Hepatocyte (in vitro differentiated cells): ENCODE results near the gene ROS1. TPM values are rescaled to one million over a fixed set of nuclear protein-coding genes. Genes with fewer than 3 reads are reported as not detected.
A peak's percentile ranks its signal among the peaks of the same experiment; 100 is the strongest.

Experiments used
- DNase-seq: peaks from one replicate; pipeline ENCODE4 v3.0.0-alpha.2; 2016; ENCODE audit warnings: low spot score
- H2AFZ ChIP-seq: fragments of 200-600 bp; sonication (generic); 2 replicates; pipeline ENCODE4 v1.6.0; 2016; ENCODE audit warnings: antibody characterized with exemption, mild to moderate bottlenecking
- H3K27ac ChIP-seq: fragments of 200-600 bp; sonication (generic); 2 replicates; pipeline ENCODE4 v1.5.1; 2016; ENCODE audit warnings: mild to moderate bottlenecking
- H3K27me3 ChIP-seq: fragments of 200-600 bp; sonication (generic); 2 replicates; pipeline ENCODE4 v1.6.1; 2016
- H3K36me3 ChIP-seq: fragments of 200-600 bp; sonication (generic); replicated peaks from 2 replicates; pipeline ENCODE4 v1.5.1; 2016; ENCODE audit warnings: low read depth; ENCODE audit not compliant: insufficient read depth
- H3K4me1 ChIP-seq: fragments of 200-600 bp; sonication (generic); 2 replicates; pipeline ENCODE4 v1.5.1; 2016; ENCODE audit warnings: mild to moderate bottlenecking, moderate library complexity; ENCODE audit not compliant: insufficient read depth
- H3K4me2 ChIP-seq: fragments of 200-600 bp; sonication (generic); 2 replicates; pipeline ENCODE4 v1.6.0; 2016
- H3K4me3 ChIP-seq: fragments of 200-600 bp; sonication (generic); 2 replicates; pipeline ENCODE4 v1.5.1; 2016; ENCODE audit warnings: mild to moderate bottlenecking
- H3K79me2 ChIP-seq: fragments of 200-600 bp; sonication (generic); 2 replicates; pipeline ENCODE4 v1.6.0; 2017; ENCODE audit warnings: mild to moderate bottlenecking
- H3K9me2 ChIP-seq: fragments of 200-600 bp; sonication (generic); replicated peaks from 2 replicates; pipeline ENCODE4 v1.6.0; 2017; ENCODE audit warnings: mild to moderate bottlenecking; ENCODE audit not compliant: insufficient read depth
- H3K9me3 ChIP-seq: fragments of 200-600 bp; sonication (generic); 2 replicates; pipeline ENCODE4 v1.5.1; 2016; ENCODE audit warnings: low read depth, mild to moderate bottlenecking
- H4K20me1 ChIP-seq: fragments of 200-600 bp; sonication (generic); 2 replicates; pipeline ENCODE4 v1.6.0; 2016; ENCODE audit warnings: mild to moderate bottlenecking; ENCODE audit not compliant: insufficient read depth, poor library complexity, severe bottlenecking
- CTCF ChIP-seq: fragments of 200-600 bp; sonication (generic); IDR thresholded peaks from 2 replicates; pipeline ENCODE4 v1.5.1; 2016; ENCODE audit warnings: antibody characterized with exemption, mild to moderate bottlenecking; ENCODE audit not compliant: poor library complexity
- EZH2 ChIP-seq: fragments of 200-600 bp; sonication (generic); IDR thresholded peaks from 2 replicates; pipeline ENCODE4 v1.6.1; 2016; ENCODE audit warnings: antibody characterized with exemption, mild to moderate bottlenecking, borderline replicate concordance
- EZH2phosphoT487 ChIP-seq: fragments of 200-600 bp; sonication (generic); IDR thresholded peaks from one replicate; pipeline ENCODE4 v1.6.1; 2018; ENCODE audit warnings: antibody characterized with exemption, mild to moderate bottlenecking, low read depth, moderate library complexity; ENCODE audit not compliant: unreplicated experiment, severe bottlenecking
- WGBS: methylation state at CpG from one replicate; pipeline ENCODE4 v1.1.6; 2016; ENCODE audit warnings: low lambda C conversion rate; ENCODE audit errors: missing lambda C conversion rate; 5-methylcytosine and 5-hydroxymethylcytosine counted together
- polyA plus RNA-seq: library from polyadenylated mRNA; unstranded; fragments of >200 nt; fragmentation: Nextera tagmentation; extraction: Ambion mirVana; gene quantifications from 2 replicates; pipeline ENCODE4 v1.2.1, GENCODE V29; 2016
- total RNA-seq: library from RNA; depleted of rRNA; stranded (reverse); fragments of >200 nt; gene quantifications from 2 replicates; pipeline ENCODE4 v1.2.3, GENCODE V29; 2014

The ROS1 gene
- total and polyA plus RNA-seq, 2 experiments from 2014 or later = 0.33 to 2.7 TPM

- TF ChIP-seq EZH2phosphoT487 = no peak
- 84% methylated on average over 2 of the region's 2 CpGs for WGBS
- Histone ChIP-seq H3K4me2 (no peak overlapping the region), H2AFZ (no peak overlapping the region), H3K4me3 (no peak overlapping the region), H3K79me2 (no peaks in the 10 kb centered on the region), H3K27me3 (no peaks in the 10 kb centered on the region), H3K27ac (no peak overlapping the region), H3K9me2 (no peaks in the 10 kb centered on the region), H3K4me1 (peaks cover 8% of the 10 kb centered on the region), H4K20me1 (no peaks in the 10 kb centered on the region), H3K36me3 (no peaks in the 10 kb centered on the region), H3K9me3 (no peaks in the 10 kb centered on the region)
- no peak for DNase-seq
Measured at GRCh38 chr6:117393045-117393444, 32.7 kb downstream of the ROS1 start.

DNA sequence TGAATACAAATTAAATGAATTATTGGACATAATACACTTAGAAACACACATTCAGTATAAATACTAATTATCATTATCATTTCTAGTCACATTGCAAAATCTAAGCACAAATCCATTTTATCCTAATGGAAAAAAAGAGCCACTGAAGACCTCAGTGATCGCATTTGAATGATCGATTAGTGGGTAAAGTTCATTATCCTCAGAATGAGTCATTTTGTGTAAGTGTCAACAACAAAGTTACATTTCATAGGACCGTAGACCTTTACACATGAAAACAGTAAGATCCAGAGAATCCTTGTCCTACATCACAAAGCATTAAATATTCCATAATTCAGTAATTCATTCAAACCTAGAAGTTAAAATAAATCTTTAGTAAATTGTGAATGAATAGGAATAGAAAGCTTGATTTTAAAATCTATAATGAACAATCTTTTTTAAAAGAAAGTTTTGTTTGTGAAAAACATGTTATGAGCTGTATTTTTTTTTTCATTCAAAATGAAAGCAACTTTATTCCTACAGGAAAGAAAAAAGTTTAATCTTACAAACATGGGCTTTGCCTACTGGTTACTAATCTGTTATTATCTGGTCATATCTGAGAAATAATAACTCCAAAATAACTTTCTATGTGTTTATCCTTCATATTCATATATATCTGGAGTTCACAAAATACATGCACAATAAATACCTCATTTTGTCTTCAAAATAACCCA lies 33.7 kb downstream of the ROS1 start:
- Histone ChIP-seq H3K4me3 (no peak overlapping the region), H3K9me3 (no peaks in the 10 kb centered on the region), H3K27ac (peak overlapping the region; percentile 13), H3K27me3 (no peaks in the 10 kb centered on the region), H3K9me2 (no peaks in the 10 kb centered on the region), H3K4me1 (peaks cover 14% of the 10 kb centered on the region), H3K79me2 (no peaks in the 10 kb centered on the region), H3K36me3 (no peaks in the 10 kb centered on the region), H2AFZ (no peak overlapping the region), H3K4me2 (no peak overlapping the region), H4K20me1 (no peaks in the 10 kb centered on the region)
- no peak for DNase-seq
- TF ChIP-seq EZH2 = no peak
- no peak for TF ChIP-seq CTCF
- TF ChIP-seq EZH2phosphoT487 = no peak
- WGBS = 64% methylated on average over 3 of the region's 3 CpGs

GRCh38 chr6:117389227-117390057 lies 36.3 kb downstream of the ROS1 start:
- no peaks in the 10 kb centered on the region for H3K9me2 ChIP-seq
- WGBS = 79% methylated on average over 11 of the region's 11 CpGs

More at GRCh38 chr6:117389227-117390057, 36.3 kb downstream of the ROS1 start:
- H3K27me3 ChIP-seq = no peaks in the 10 kb centered on the region
- peak overlapping the region; percentile 46 for H3K4me2 ChIP-seq
- H4K20me1 ChIP-seq = no peaks in the 10 kb centered on the region
- no peaks in the 10 kb centered on the region for H3K9me3 ChIP-seq
- H3K4me3 ChIP-seq = no peak overlapping the region
- H2AFZ ChIP-seq = no peak overlapping the region
- no peaks in the 10 kb centered on the region for H3K36me3 ChIP-seq
- H3K79me2 ChIP-seq = no peaks in the 10 kb centered on the region
- peaks cover 14% of the 10 kb centered on the region for H3K4me1 ChIP-seq
- DNase-seq = peak; percentile 71
- H3K27ac ChIP-seq = peak overlapping the region; percentile 81
- TF ChIP-seq EZH2 = no peak
- TF ChIP-seq EZH2phosphoT487 = no peak
- no peak for TF ChIP-seq CTCF
